ENCODE results near the gene TXNRD1.

Gene TXNRD1

GRCh38 chr12:104337030-104337558 is 121.5 kb downstream of the TXNRD1 start:
- TF ChIP-seq, protein P1, sequence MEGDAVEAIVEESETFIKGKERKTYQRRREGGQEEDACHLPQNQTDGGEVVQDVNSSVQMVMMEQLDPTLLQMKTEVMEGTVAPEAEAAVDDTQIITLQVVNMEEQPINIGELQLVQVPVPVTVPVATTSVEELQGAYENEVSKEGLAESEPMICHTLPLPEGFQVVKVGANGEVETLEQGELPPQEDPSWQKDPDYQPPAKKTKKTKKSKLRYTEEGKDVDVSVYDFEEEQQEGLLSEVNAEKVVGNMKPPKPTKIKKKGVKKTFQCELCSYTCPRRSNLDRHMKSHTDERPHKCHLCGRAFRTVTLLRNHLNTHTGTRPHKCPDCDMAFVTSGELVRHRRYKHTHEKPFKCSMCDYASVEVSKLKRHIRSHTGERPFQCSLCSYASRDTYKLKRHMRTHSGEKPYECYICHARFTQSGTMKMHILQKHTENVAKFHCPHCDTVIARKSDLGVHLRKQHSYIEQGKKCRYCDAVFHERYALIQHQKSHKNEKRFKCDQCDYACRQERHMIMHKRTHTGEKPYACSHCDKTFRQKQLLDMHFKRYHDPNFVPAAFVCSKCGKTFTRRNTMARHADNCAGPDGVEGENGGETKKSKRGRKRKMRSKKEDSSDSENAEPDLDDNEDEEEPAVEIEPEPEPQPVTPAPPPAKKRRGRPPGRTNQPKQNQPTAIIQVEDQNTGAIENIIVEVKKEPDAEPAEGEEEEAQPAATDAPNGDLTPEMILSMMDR (IDR thresholded peaks at IDR 0.05): no peak
- Histone ChIP-seq H3K4me1 (ENCODE audit: control insufficient read depth in 1 of 2, insufficient read depth in 1 of 2, low read depth in 1 of 2, low read length in 1 of 2) (no peaks in the 10 kb centered on the region), H3K27ac (no peak overlapping the region), H3K27me3 (no peaks in the 10 kb centered on the region), H3K9me3 (no peaks in the 10 kb centered on the region), H3K36me3 (peaks cover 87% of the 10 kb centered on the region), H3K4me3 (ENCODE audit: low read depth in 1 of 2, low read length in 1 of 2) (no peak overlapping the region)

DNA sequence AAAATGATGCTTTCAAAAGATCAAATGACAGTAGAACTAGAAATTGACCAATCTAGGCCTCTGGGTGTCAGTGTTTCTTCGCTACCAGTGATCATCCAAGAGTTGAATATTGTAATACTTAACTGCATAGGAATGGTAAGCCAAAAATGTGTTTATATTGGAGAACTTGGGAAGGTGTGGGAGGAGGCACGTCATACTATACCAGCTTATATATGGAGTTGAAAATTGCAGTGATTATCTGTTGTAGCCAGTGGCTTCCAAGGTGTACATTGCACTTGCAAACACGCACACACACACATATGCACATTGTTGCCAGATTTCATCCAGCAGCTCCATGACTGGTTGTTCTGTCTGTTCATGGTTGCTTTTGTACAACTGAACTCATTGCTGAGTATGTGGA is 124.1 kb downstream of the TXNRD1 start:
- Histone ChIP-seq H3K36me3 (peaks cover 98% of the 10 kb centered on the region), H3K9me3 (no peaks in the 10 kb centered on the region), H3K4me1 (ENCODE audit: control insufficient read depth in 1 of 2, insufficient read depth in 1 of 2, low read depth in 1 of 2, low read length in 1 of 2) (no peaks in the 10 kb centered on the region), H3K27ac (no peak overlapping the region), H3K4me3 (ENCODE audit: low read depth in 1 of 2, low read length in 1 of 2) (no peak overlapping the region), H3K27me3 (no peaks in the 10 kb centered on the region)
- TF ChIP-seq, protein P1 (IDR thresholded peaks at IDR 0.05): no peak

DNA sequence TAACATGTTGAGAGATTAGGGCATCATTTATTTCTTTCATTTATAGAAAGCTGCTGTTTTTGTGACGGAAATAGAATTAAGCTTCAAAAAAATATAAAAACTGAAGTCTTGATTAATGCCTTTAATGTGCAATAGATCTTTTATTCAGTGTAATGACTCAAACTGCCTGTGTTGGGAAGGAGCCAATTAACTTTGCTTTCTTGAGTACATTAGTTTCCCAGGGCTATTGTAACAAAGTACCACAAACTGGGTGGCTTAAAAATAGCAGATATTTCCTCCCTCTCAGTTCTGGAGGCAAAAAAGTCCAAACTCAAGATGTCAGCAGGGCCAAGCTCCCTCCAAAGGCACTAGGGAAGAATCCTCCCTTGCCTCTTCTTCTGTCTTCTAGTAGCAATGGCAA is 124.6 kb downstream of the TXNRD1 start:
- no peaks in the 10 kb centered on the region for H3K27me3 ChIP-seq
- TF ChIP-seq, protein P1 (IDR thresholded peaks at IDR 0.05): no peak
- H3K4me1 ChIP-seq (ENCODE audit: control insufficient read depth in 1 of 2, insufficient read depth in 1 of 2, low read depth in 1 of 2, low read length in 1 of 2): no peaks in the 10 kb centered on the region
- H3K36me3 ChIP-seq: peaks cover 98% of the 10 kb centered on the region
- H3K9me3 ChIP-seq: no peaks in the 10 kb centered on the region
- H3K4me3 ChIP-seq (ENCODE audit: low read depth in 1 of 2, low read length in 1 of 2): no peak overlapping the region
- no peak overlapping the region for H3K27ac ChIP-seq

- H3K4me3 ChIP-seq (ENCODE audit: low read depth in 1 of 2, low read length in 1 of 2): no peak overlapping the region
- TF ChIP-seq, protein P1 (IDR thresholded peaks at IDR 0.05): no peak
- no peaks in the 10 kb centered on the region for H3K4me1 ChIP-seq (ENCODE audit: control insufficient read depth in 1 of 2, insufficient read depth in 1 of 2, low read depth in 1 of 2, low read length in 1 of 2)
- H3K9me3 ChIP-seq: no peaks in the 10 kb centered on the region
- H3K27ac ChIP-seq: no peak overlapping the region
- peaks cover 98% of the 10 kb centered on the region for H3K36me3 ChIP-seq
- H3K27me3 ChIP-seq: no peaks in the 10 kb centered on the region
Observed at GRCh38 chr12:104340925-104341611, 125.5 kb downstream of the TXNRD1 start.

- Histone ChIP-seq H3K9me3 (no peaks in the 10 kb centered on the region), H3K4me1 (ENCODE audit: control insufficient read depth in 1 of 2, insufficient read depth in 1 of 2, low read depth in 1 of 2, low read length in 1 of 2) (no peaks in the 10 kb centered on the region), H3K36me3 (peaks cover 98% of the 10 kb centered on the region), H3K27ac (no peak overlapping the region), H3K27me3 (no peaks in the 10 kb centered on the region), H3K4me3 (ENCODE audit: low read depth in 1 of 2, low read length in 1 of 2) (no peak overlapping the region)
- TF ChIP-seq, protein P1 (IDR thresholded peaks at IDR 0.05): no peak
Observed at GRCh38 chr12:104342147-104342546, 126.6 kb downstream of the TXNRD1 start.

Data from neutrophil (primary cell).